ENCODE results near the gene TTLL10. TPM values are rescaled to one million over a fixed set of nuclear protein-coding genes. Genes with fewer than 3 reads are reported as not detected.

Gene TTLL10
- total RNA-seq, 3 donors from 2014 or later (not counting 1 experiment from before 2014, with no cell fraction given) = 0.23 to 1.7 (median 1.7) TPM

DNA sequence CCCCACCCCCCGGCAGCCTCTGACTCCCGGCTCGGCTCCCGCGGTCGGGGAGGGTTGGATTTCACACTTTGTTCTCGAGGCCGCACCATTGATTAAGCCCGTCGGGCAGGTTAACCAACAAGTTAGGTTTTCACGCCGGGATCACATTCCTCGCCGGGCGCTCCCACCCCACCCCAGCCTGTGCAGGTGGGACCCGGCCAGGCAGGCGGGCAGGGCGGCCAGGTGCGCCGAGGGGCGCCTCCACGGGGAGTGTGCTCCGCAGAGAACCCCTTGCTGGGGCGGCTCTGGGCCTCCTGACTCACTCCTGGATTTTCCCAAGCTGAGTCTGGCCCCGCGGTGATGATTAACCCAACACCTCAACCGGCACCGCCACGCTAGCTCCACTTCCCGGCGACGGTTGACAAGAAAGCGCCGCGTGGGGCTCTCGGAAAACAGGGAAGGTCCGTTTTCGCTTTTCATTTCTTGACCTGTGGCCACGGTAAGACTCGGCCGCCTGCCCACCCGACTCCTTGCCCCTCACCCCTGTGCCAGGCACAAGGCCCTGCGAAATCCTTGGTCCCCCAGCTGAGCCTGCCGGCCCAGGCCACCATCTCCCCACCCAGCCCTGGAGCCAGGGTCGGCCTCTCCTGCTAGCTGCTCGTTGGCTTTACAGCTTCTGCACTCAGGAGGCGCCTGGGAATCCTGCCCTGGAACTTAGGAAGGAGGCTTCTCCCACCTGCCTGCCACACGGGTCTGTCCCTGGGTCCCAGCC lies 8.8 kb upstream of the TTLL10 start:
- intact Hi-C loops (cut with micrococcal nuclease) = no loop called here
- no peak overlapping the region for H3K4me3 ChIP-seq (ENCODE audit: low read length)
- peaks cover 0 to 4% of the 10 kb centered on the region in 2 donors for H3K27me3 Mint-ChIP-seq (ENCODE audit: low read depth in 2 of 2)
- 84% methylated on average over 48 of the region's 48 CpGs for WGBS (ENCODE audit: insufficient coverage)
- no peaks in the 10 kb centered on the region for H3K9me3 Mint-ChIP-seq
- no peak overlapping the region for H3K27ac Mint-ChIP-seq
- no peaks in the 10 kb centered on the region for H3K36me3 ChIP-seq (ENCODE audit: control insufficient read depth, insufficient read depth, low read length)
- ATAC-seq (no peak), DNase-seq (no peak)
- H3K27ac ChIP-seq (ENCODE audit: low read length) = no peak overlapping the region
- H3K4me1 ChIP-seq (ENCODE audit: control insufficient read depth, insufficient read depth, low read length) = peaks cover 45% of the 10 kb centered on the region
- H3K27me3 ChIP-seq (ENCODE audit: control insufficient read depth, insufficient read depth, low read length) = no peaks in the 10 kb centered on the region
- TF ChIP-seq, protein P1, sequence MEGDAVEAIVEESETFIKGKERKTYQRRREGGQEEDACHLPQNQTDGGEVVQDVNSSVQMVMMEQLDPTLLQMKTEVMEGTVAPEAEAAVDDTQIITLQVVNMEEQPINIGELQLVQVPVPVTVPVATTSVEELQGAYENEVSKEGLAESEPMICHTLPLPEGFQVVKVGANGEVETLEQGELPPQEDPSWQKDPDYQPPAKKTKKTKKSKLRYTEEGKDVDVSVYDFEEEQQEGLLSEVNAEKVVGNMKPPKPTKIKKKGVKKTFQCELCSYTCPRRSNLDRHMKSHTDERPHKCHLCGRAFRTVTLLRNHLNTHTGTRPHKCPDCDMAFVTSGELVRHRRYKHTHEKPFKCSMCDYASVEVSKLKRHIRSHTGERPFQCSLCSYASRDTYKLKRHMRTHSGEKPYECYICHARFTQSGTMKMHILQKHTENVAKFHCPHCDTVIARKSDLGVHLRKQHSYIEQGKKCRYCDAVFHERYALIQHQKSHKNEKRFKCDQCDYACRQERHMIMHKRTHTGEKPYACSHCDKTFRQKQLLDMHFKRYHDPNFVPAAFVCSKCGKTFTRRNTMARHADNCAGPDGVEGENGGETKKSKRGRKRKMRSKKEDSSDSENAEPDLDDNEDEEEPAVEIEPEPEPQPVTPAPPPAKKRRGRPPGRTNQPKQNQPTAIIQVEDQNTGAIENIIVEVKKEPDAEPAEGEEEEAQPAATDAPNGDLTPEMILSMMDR (IDR thresholded peaks at IDR 0.05) = no peak
- no peaks in the 10 kb centered on the region for H3K9me3 ChIP-seq (ENCODE audit: control insufficient read depth, insufficient read depth, low read length)
- no peak overlapping the region for H3K4me3 Mint-ChIP-seq
- H3K36me3 Mint-ChIP-seq = no peaks in the 10 kb centered on the region
- peaks cover 7 to 11% of the 10 kb centered on the region in 2 donors for H3K4me1 Mint-ChIP-seq

DNA sequence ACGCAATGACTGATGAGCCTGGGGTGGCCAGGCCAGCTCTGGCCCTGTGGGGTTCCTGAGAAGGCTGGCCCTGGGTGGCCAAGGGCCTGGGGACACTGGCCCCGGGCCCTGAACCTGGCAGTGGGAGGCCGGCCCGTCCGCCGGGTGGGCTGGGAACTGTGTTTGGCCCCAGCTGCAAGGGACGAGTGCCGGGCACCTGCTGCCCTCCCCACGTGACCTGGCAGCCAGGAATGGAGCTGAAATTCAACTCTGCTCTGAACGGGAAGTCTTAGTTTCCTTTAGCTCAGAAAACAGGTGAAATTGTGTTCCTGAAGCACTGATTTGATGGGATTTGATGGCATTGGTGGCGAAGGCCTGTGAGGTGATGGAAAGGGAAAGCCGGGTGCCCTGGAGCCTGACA lies 8.2 kb upstream of the TTLL10 start:
- Histone ChIP-seq H3K27ac (ENCODE audit: low read length) (peak overlapping the region; percentile 64), H3K9me3 (ENCODE audit: control insufficient read depth, insufficient read depth, low read length) (no peaks in the 10 kb centered on the region), H3K36me3 (ENCODE audit: control insufficient read depth, insufficient read depth, low read length) (no peaks in the 10 kb centered on the region), H3K27me3 (ENCODE audit: control insufficient read depth, insufficient read depth, low read length) (peaks cover 3% of the 10 kb centered on the region), H3K4me1 (ENCODE audit: control insufficient read depth, insufficient read depth, low read length) (peaks cover 51% of the 10 kb centered on the region), H3K4me3 (ENCODE audit: low read length) (no peak overlapping the region)
- H3K27ac Mint-ChIP-seq = peak overlapping the region; percentile 73 to 85
- intact Hi-C loops (cut with micrococcal nuclease) = no loop called here
- DNase-seq (no peak), ATAC-seq (no peak)
- H3K36me3 Mint-ChIP-seq = no peaks in the 10 kb centered on the region
- WGBS (ENCODE audit: insufficient coverage) = 81% methylated on average over 12 of the region's 12 CpGs
- peak overlapping the region; percentile 61 for H3K4me3 Mint-ChIP-seq
- peaks cover 0 to 8% of the 10 kb centered on the region in 2 donors for H3K27me3 Mint-ChIP-seq (ENCODE audit: low read depth in 2 of 2)
- TF ChIP-seq, protein P1 (IDR thresholded peaks at IDR 0.05) = no peak
- no peaks in the 10 kb centered on the region for H3K9me3 Mint-ChIP-seq
- peaks cover 7 to 11% of the 10 kb centered on the region in 2 donors for H3K4me1 Mint-ChIP-seq

DNA sequence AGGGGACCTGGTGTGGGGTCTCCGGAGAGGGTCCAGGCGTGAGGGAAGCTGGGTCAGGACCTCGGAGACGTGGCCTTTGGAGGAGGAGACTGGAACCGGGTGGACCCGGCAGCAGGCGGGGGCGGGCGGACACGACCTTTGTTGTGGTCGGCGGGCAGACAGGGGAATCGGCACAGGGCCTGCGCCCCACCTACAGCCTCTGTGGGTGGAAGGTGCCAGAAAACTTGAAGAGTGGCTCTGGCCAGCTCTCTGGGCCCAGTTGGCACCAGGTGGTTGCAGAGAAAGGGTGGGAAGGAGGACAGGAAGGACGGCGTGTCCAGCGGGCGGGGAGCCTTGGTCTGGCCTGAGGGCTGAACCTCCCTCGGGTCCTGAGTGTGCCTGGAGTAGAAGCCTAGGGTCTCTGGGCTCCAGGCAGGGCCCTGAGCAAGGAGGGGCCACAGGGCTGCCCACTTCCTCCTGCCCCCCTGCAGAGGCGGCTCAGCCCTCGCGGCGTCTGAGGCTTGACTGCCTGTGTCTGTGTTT lies 7.7 kb upstream of the TTLL10 start:
- Histone ChIP-seq H3K36me3 (ENCODE audit: control insufficient read depth, insufficient read depth, low read length) (no peaks in the 10 kb centered on the region), H3K9me3 (ENCODE audit: control insufficient read depth, insufficient read depth, low read length) (no peaks in the 10 kb centered on the region), H3K4me1 (ENCODE audit: control insufficient read depth, insufficient read depth, low read length) (peaks cover 56% of the 10 kb centered on the region), H3K4me3 (ENCODE audit: low read length) (no peak overlapping the region), H3K27ac (ENCODE audit: low read length) (peak overlapping the region; percentile 64), H3K27me3 (ENCODE audit: control insufficient read depth, insufficient read depth, low read length) (peaks cover 3% of the 10 kb centered on the region)
- TF ChIP-seq, protein P1 (IDR thresholded peaks at IDR 0.05) = no peak
- Mint-ChIP-seq H3K4me3 (peak overlapping the region; percentile 61), H3K27me3 (ENCODE audit: low read depth in 2 of 2) (peaks cover 0 to 8% of the 10 kb centered on the region in 2 donors), H3K4me1 (peaks cover 7 to 11% of the 10 kb centered on the region in 2 donors), H3K9me3 (no peaks in the 10 kb centered on the region), H3K36me3 (no peaks in the 10 kb centered on the region), H3K27ac (peak overlapping the region; percentile 73 to 85)
- 26% methylated on average over 23 of the region's 23 CpGs for WGBS (ENCODE audit: insufficient coverage)
- intact Hi-C loops (cut with micrococcal nuclease) = no loop called here
- DNase-seq = peak in 1 of 2 donors; percentile 48
- peak; percentile 54 to 81 (median 77) for ATAC-seq

Data from natural killer cell (primary cell).